Measurements from ENCODE around the gene ABHD17A. TPM values are rescaled to one million over a fixed set of nuclear protein-coding genes. Genes with fewer than 3 reads are reported as not detected.
A peak's percentile ranks its signal among the peaks of the same experiment; 100 is the strongest.
"Not testable (repeated sequence)": the region's sequence is repeated elsewhere in the genome, so short reads cannot be mapped to it uniquely, and the experiment has no call there.

Gene ABHD17A
- total RNA-seq, 1 donor from 2014 or later = 283 TPM

- Mint-ChIP-seq H3K27ac (ENCODE audit: unreplicated experiment) (no peak overlapping the region), H3K4me3 (ENCODE audit: unreplicated experiment) (peak overlapping the region; percentile 10), H3K9me3 (ENCODE audit: unreplicated experiment) (no peaks in the 10 kb centered on the region), H3K36me3 (ENCODE audit: low read depth, unreplicated experiment) (no peaks in the 10 kb centered on the region), H3K27me3 (ENCODE audit: unreplicated experiment) (peaks cover 5% of the 10 kb centered on the region), H3K4me1 (ENCODE audit: unreplicated experiment) (no peaks in the 10 kb centered on the region)
- no peak for TF ChIP-seq CTCF (IDR thresholded peaks at IDR 0.05; ENCODE audit: unreplicated experiment)
- no peak for DNase-seq (ENCODE audit: low spot score)
These were observed 4.6 kb upstream of the ABHD17A start for GRCh38 chr19:1889907-1890306.

- no peak overlapping the region for H3K27ac Mint-ChIP-seq (ENCODE audit: unreplicated experiment)
These were observed 3.1 kb upstream of the ABHD17A start for GRCh38 chr19:1888385-1888784.

GRCh38 chr19:1886360-1886759 is 1.1 kb upstream of the ABHD17A start:
- peaks cover 28% of the 10 kb centered on the region for H3K27me3 Mint-ChIP-seq (ENCODE audit: unreplicated experiment)
- DNase-seq (ENCODE audit: low spot score); H3K4me3 Mint-ChIP-seq (ENCODE audit: unreplicated experiment); H3K27ac Mint-ChIP-seq (ENCODE audit: unreplicated experiment); H3K9me3 Mint-ChIP-seq (ENCODE audit: unreplicated experiment): not testable (repeated sequence)
- H3K36me3 Mint-ChIP-seq (ENCODE audit: low read depth, unreplicated experiment) = peaks cover 19% of the 10 kb centered on the region
- peaks cover 25% of the 10 kb centered on the region for H3K4me1 Mint-ChIP-seq (ENCODE audit: unreplicated experiment)

More at GRCh38 chr19:1888385-1888784, 3.1 kb upstream of the ABHD17A start:
- Mint-ChIP-seq H3K36me3 (ENCODE audit: low read depth, unreplicated experiment) (peaks cover 12% of the 10 kb centered on the region), H3K27me3 (ENCODE audit: unreplicated experiment) (peaks cover 18% of the 10 kb centered on the region), H3K9me3 (ENCODE audit: unreplicated experiment) (no peaks in the 10 kb centered on the region), H3K4me1 (ENCODE audit: unreplicated experiment) (peaks cover 13% of the 10 kb centered on the region), H3K4me3 (ENCODE audit: unreplicated experiment) (no peak overlapping the region)
- no peak for DNase-seq (ENCODE audit: low spot score)
- TF ChIP-seq CTCF (IDR thresholded peaks at IDR 0.05; ENCODE audit: unreplicated experiment) = no peak

GRCh38 chr19:1884719-1885334 is 469 bp downstream of the ABHD17A start:
- Mint-ChIP-seq H3K27ac (ENCODE audit: unreplicated experiment) (peak overlapping the region; percentile 100), H3K36me3 (ENCODE audit: low read depth, unreplicated experiment) (peaks cover 19% of the 10 kb centered on the region), H3K4me3 (ENCODE audit: unreplicated experiment) (peak overlapping the region; percentile 100), H3K4me1 (ENCODE audit: unreplicated experiment) (peaks cover 25% of the 10 kb centered on the region), H3K9me3 (ENCODE audit: unreplicated experiment) (no peaks in the 10 kb centered on the region), H3K27me3 (ENCODE audit: unreplicated experiment) (peaks cover 32% of the 10 kb centered on the region)
- no peak for TF ChIP-seq CTCF (IDR thresholded peaks at IDR 0.05; ENCODE audit: unreplicated experiment)
- DNase-seq (ENCODE audit: low spot score) = no peak

GRCh38 chr19:1884291-1884718 is 991 bp downstream of the ABHD17A start:
- H3K36me3 Mint-ChIP-seq (ENCODE audit: low read depth, unreplicated experiment) = peaks cover 19% of the 10 kb centered on the region
- no peaks in the 10 kb centered on the region for H3K9me3 Mint-ChIP-seq (ENCODE audit: unreplicated experiment)
- peak overlapping the region; percentile 100 for H3K27ac Mint-ChIP-seq (ENCODE audit: unreplicated experiment)
- H3K27me3 Mint-ChIP-seq (ENCODE audit: unreplicated experiment) = peaks cover 32% of the 10 kb centered on the region
- peak overlapping the region; percentile 100 for H3K4me3 Mint-ChIP-seq (ENCODE audit: unreplicated experiment)
- H3K4me1 Mint-ChIP-seq (ENCODE audit: unreplicated experiment) = peaks cover 25% of the 10 kb centered on the region
- no peak for TF ChIP-seq CTCF (IDR thresholded peaks at IDR 0.05; ENCODE audit: unreplicated experiment)
- DNase-seq (ENCODE audit: low spot score) = no peak
